ENCODE results near the gene CYP4A22.
"Not testable (repeated sequence)": the region's sequence is repeated elsewhere in the genome, so short reads cannot be mapped to it uniquely, and the experiment has no call there.

- TF ChIP-seq CTCF, POLR2A (IDR thresholded peaks at IDR 0.05): not testable (repeated sequence)
Observed at GRCh38 chr1:47157957-47158356, 20.7 kb downstream of the CYP4A22 start.

Data from Peyer's patch (tissue), 4 donors.